Mucosa of descending colon (tissue), 3 donors: ENCODE measurements around the gene TRIO. TPM values are rescaled to one million over a fixed set of nuclear protein-coding genes. Genes with fewer than 3 reads are reported as not detected.
"Not testable (repeated sequence)": the region's sequence is repeated elsewhere in the genome, so short reads cannot be mapped to it uniquely, and the experiment has no call there.

Experiments
- ATAC-seq: fragments of 200-7000 bp; cut with Tn5 transposase; one replicate; pipeline ENCODE4 v1.9.1; 2020; ENCODE audit warnings: mild to moderate bottlenecking, moderate library complexity
- DNase-seq, 3 donors: peaks; one replicate each; pipeline ENCODE4 v3.0.0-alpha.2; 2020
- H3K36me3 ChIP-seq: fragments of 200-600 bp; one replicate; pipeline ENCODE4 v1.8.0; 2021; ENCODE audit warnings: low read depth, mild to moderate bottlenecking
- H3K4me1 ChIP-seq: fragments of 200-600 bp; one replicate; pipeline ENCODE4 v1.8.0; 2021; ENCODE audit warnings: low read depth, mild to moderate bottlenecking
- H3K4me3 ChIP-seq: fragments of 200-600 bp; one replicate; pipeline ENCODE4 v1.8.0; 2021; ENCODE audit warnings: mild to moderate bottlenecking
- H3K9me3 ChIP-seq: fragments of 200-600 bp; one replicate; pipeline ENCODE4 v1.8.0; 2021; ENCODE audit warnings: mild to moderate bottlenecking
- intact Hi-C, 2 donors: fragments of 100-400 bp; cut with DNase I in 1 of 2; cut with micrococcal nuclease in 1 of 2; formaldehyde crosslinking; loops; one replicate each; pipeline versions ENCODE4 v1.11.0 to v1.11.1; 2022; cut with DNase I, micrococcal nuclease
- long read RNA-seq, 2 donors: library from polyadenylated mRNA; unstranded; transcript quantifications; one replicate each; pipeline ENCODE4 v2.0.0, GENCODE V29; 2019 to 2021
- total RNA-seq, 3 donors: library from RNA; stranded (reverse); fragmentation: NEBNext Ultra II Directional in 2 of 3; extraction: Animal tissue kit (Norgen Biotek cat#: 25700) in 2 of 3; gene quantifications; one replicate each; pipeline versions ENCODE4 v1.2.1 to v1.2.4, GENCODE V29; 2021 to 2023
- TF ChIP-seq, protein P1 (sequence below): fragments of 200-600 bp; IDR thresholded peaks from one replicate; pipeline ENCODE4 v1.8.0; 2022; ENCODE audit warnings: antibody characterized with exemption, mild to moderate bottlenecking
- donor health status: DM: no; HTN: no; CAD: no; lungs with moderate emphysema.
- donor health status: DM: no; HTN: no; CAD: no.
- donor health status: DM: no; HTN: yes; CAD: no.

The TRIO gene
- total RNA-seq: 100 to 1,000 TPM; 164 to 231 (median 168) TPM
- long read RNA-seq, donor 1, full-length matches to known transcripts: 1 of 20 reads
- long read RNA-seq, donor 1, partial matches to known transcripts: 15 of 20 reads
- long read RNA-seq, donor 1, other reads (novel, unspliced or antisense): 4 of 20 reads
- long read RNA-seq, donor 2, partial matches to known transcripts: 1 of 2 reads
- long read RNA-seq, donor 2, other reads (novel, unspliced or antisense): 1 of 2 reads

- H3K4me1 ChIP-seq: peaks cover 26% of the 10 kb centered on the region
- ATAC-seq: peak; percentile 78
- intact Hi-C loops: loop anchor here (5.0 to 10.0 kb wide), 4 partner anchors 62 to 129 kb away; no protein-coding TSS in a partner anchor
- TF ChIP-seq, protein P1, sequence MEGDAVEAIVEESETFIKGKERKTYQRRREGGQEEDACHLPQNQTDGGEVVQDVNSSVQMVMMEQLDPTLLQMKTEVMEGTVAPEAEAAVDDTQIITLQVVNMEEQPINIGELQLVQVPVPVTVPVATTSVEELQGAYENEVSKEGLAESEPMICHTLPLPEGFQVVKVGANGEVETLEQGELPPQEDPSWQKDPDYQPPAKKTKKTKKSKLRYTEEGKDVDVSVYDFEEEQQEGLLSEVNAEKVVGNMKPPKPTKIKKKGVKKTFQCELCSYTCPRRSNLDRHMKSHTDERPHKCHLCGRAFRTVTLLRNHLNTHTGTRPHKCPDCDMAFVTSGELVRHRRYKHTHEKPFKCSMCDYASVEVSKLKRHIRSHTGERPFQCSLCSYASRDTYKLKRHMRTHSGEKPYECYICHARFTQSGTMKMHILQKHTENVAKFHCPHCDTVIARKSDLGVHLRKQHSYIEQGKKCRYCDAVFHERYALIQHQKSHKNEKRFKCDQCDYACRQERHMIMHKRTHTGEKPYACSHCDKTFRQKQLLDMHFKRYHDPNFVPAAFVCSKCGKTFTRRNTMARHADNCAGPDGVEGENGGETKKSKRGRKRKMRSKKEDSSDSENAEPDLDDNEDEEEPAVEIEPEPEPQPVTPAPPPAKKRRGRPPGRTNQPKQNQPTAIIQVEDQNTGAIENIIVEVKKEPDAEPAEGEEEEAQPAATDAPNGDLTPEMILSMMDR: peak; percentile 54
- DNase-seq: peak; percentile 92 to 97 (median 96)
- no peaks in the 10 kb centered on the region for H3K9me3 ChIP-seq
- peak within 1 kb of the TSS; percentile 82 for H3K4me3 ChIP-seq
- no peaks in the 10 kb centered on the region for H3K36me3 ChIP-seq
These were observed at the start of gene TRIO for GRCh38 chr5:14142827-14143545. TRIO (plus strand) TSS chr5:14143342; CDS start chr5:14143726, 384 bp downstream.

- ATAC-seq, intact Hi-C loops, H3K4me3 ChIP-seq: not testable (repeated sequence)
These were observed 45.8 kb upstream of the TRIO start for GRCh38 chr5:14097380-14097779.

DNA sequence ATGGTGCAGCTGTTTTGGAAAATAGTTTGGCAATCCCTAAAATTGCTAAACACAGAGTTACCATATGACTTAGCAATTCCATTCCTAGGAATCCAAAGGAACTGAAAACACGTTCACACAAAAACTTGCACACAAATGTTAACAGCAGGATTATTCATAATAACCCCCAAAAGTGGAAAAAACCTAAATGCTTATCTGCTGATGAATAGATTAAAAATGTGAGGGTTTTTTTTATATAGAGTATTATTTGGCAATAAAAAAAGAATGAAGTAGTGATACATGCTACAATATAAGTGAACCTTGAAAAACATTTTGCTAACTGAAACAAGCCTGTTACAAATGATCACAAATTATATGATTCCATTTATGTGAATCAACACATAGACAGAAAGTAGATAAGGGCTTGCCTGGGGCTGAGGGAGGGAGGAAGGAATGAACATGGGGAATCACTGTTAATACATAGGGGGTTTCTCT lies 45.1 kb upstream of the TRIO start:
- H3K9me3 ChIP-seq: no peaks in the 10 kb centered on the region
- intact Hi-C loops: no loop called here
- H3K36me3 ChIP-seq: no peaks in the 10 kb centered on the region
- no peak overlapping the region for H3K4me3 ChIP-seq
- no peaks in the 10 kb centered on the region for H3K4me1 ChIP-seq
- no peak for DNase-seq
- TF ChIP-seq, protein P1: no peak
- no peak for ATAC-seq

More at GRCh38 chr5:14097380-14097779, 45.8 kb upstream of the TRIO start:
- not testable (repeated sequence) for DNase-seq, H3K4me1 ChIP-seq, H3K36me3 ChIP-seq, H3K9me3 ChIP-seq

DNA sequence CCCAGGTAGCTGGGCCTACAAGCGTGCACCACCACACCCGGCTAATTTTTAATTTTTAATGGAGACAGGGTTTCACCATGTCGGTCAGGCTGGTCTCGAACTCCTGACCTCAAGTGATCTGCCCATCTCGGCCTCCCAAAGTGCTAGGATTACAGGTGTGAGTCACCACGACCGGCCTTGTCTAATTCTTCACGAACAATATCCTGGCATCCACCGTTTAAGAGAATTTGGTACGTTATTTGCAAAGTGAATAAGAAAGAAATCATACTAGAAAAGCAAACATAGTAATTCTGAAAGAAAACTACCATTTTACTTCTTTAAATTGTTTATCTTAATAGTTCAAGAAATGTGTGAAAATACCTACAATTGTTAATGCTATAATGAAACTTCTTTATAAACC lies 42.9 kb upstream of the TRIO start:
- TF ChIP-seq, protein P1: no peak
- intact Hi-C loops: loop anchor here in 1 of 2 donors (5.0 kb wide), 1 partner anchor 172 kb away; no protein-coding TSS in a partner anchor
- H3K4me3 ChIP-seq: no peak overlapping the region

DNA sequence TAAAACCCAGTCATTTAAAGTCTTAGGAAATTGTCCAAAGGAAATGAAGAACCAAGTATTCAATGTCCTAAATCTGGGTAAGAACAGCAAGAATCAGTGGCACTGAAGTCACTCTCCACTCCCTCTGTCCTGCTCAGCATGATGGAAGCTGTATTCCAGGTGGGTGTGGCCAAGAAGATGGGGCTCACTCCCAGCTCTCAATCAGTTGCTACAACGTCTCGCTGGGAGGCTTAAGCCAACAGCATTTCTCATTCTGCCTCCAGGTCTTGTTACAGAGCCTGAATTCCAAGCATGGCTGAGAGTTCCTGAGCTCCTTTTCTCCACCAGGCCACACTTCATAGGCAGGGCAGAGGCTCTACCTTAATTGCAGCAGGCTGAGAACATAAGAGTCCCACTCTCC lies 41.2 kb upstream of the TRIO start:
- DNase-seq: no peak
- Histone ChIP-seq H3K36me3 (no peaks in the 10 kb centered on the region), H3K4me1 (no peaks in the 10 kb centered on the region), H3K9me3 (no peaks in the 10 kb centered on the region), H3K4me3 (no peak overlapping the region)
- no peak for ATAC-seq
- TF ChIP-seq, protein P1: no peak
- intact Hi-C loops: loop anchor here in 1 of 2 donors (5.0 kb wide), 1 partner anchor 170 kb away; no protein-coding TSS in a partner anchor

More for the DNA sequence above, 42.9 kb upstream of the TRIO start:
- Histone ChIP-seq H3K9me3 (no peaks in the 10 kb centered on the region), H3K4me1 (no peaks in the 10 kb centered on the region), H3K36me3 (no peaks in the 10 kb centered on the region)
- DNase-seq (no peak), ATAC-seq (no peak)

DNA sequence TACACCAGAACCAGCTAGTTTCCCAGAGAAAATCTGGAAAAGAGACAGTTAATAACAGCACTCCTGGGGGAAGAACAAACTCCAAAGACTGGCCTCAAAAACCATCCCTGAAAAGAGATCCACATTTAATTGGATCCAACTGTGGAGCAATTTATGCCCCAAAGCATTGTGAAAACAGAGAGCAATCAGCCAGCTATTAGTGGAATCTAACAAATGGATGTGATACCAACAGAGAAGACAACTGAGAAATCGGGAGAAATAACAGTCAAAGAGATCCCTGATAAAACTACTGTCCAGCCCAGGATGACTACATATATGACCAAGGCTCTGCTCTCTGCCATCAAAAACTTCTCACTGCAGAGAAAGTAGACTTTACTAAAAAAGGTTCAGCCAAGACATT lies 40.5 kb upstream of the TRIO start:
- H3K4me3 ChIP-seq: no peak overlapping the region
- H3K36me3 ChIP-seq: no peaks in the 10 kb centered on the region
- no peak for ATAC-seq
- intact Hi-C loops: loop anchor here in 1 of 2 donors (5.0 kb wide), 1 partner anchor 170 kb away; no protein-coding TSS in a partner anchor
- TF ChIP-seq, protein P1: no peak
- no peak for DNase-seq
- no peaks in the 10 kb centered on the region for H3K4me1 ChIP-seq
- no peaks in the 10 kb centered on the region for H3K9me3 ChIP-seq
